Measurements from ENCODE around the gene MYO5C. TPM values are rescaled to one million over a fixed set of nuclear protein-coding genes. Genes with fewer than 3 reads are reported as not detected.

The MYO5C gene
- total RNA-seq, 1 experiment from 2014 or later, result 28.2 TPM

GRCh38 chr15:52328680-52329079, 33.1 kb upstream of the MYO5C start:
- H3K27ac ChIP-seq (ENCODE audit: low read length), result no peak overlapping the region
- H3K36me3 ChIP-seq (ENCODE audit: control insufficient read depth, insufficient read depth, low read length), result no peaks in the 10 kb centered on the region; the same call in 1 of the 2 replicates
- intact Hi-C loops (cut with micrococcal nuclease; ENCODE audit: unreplicated experiment), result no loop called here
- DNase-seq (ENCODE audit: low read depth, low spot score) (no peak), ATAC-seq (no peak)
- 0 out of 2 replicates have a peak, but pooled peaks cover 6% of the 10 kb centered on the region for H3K4me1 ChIP-seq (ENCODE audit: control insufficient read depth, insufficient read depth, low read length)
- in situ Hi-C loops (cut with HindIII; ENCODE audit: low pct_unique_long_range_greater_than_20kb, low sequenced_read_pairs), result no loop called here
- H3K4me3 ChIP-seq (ENCODE audit: low read depth in 2 of 2, low read length in 2 of 2), result no peak overlapping the region
- ChIA-PET POLR2A (no interaction called here), CTCF (no interaction called here)
- no peaks in the 10 kb centered on the region for H3K9me3 ChIP-seq (ENCODE audit: control insufficient read depth, insufficient read depth, low read depth, low read length)
- TF ChIP-seq SIN3A (IDR thresholded peaks at IDR 0.05; ENCODE audit: borderline replicate concordance, insufficient read depth, low read depth, low read length), result no peak
- TF ChIP-seq POLR2AphosphoS5 (IDR thresholded peaks at IDR 0.05; ENCODE audit: low read depth, low read length), result no peak
- TF ChIP-seq CTCF (IDR thresholded peaks at IDR 0.05), result no peak
- TF ChIP-seq TCF7L2 (IDR thresholded peaks at IDR 0.05; ENCODE audit: low read depth, low read length), result no peak
- TF ChIP-seq REST (IDR thresholded peaks at IDR 0.05; ENCODE audit: insufficient read depth in 1 of 2, low read depth in 2 of 2, low read length in 1 of 2), result no peak
- H3K27me3 ChIP-seq (ENCODE audit: control insufficient read depth, insufficient read depth, low read length), result no peaks in the 10 kb centered on the region
- no TSS peak for BruUV-seq (replicated peaks)

- Histone ChIP-seq H3K4me3 (ENCODE audit: low read depth in 2 of 2, low read length in 2 of 2) (no peak overlapping the region), H3K27ac (ENCODE audit: low read length) (no peak overlapping the region), H3K36me3 (ENCODE audit: control insufficient read depth, insufficient read depth, low read length) (peaks cover 4% of the 10 kb centered on the region; the same call in 1 of the 2 replicates), H3K4me1 (ENCODE audit: control insufficient read depth, insufficient read depth, low read length) (0 out of 2 replicates have a peak, but pooled peaks cover 4% of the 10 kb centered on the region), H3K9me3 (ENCODE audit: control insufficient read depth, insufficient read depth, low read depth, low read length) (no peaks in the 10 kb centered on the region), H3K27me3 (ENCODE audit: control insufficient read depth, insufficient read depth, low read length) (no peaks in the 10 kb centered on the region)
- no TSS peak for BruUV-seq (replicated peaks)
- POLR2A ChIA-PET, result no interaction called here
- intact Hi-C loops (cut with micrococcal nuclease; ENCODE audit: unreplicated experiment) (no loop called here), in situ Hi-C loops (cut with HindIII; ENCODE audit: low pct_unique_long_range_greater_than_20kb, low sequenced_read_pairs) (no loop called here)
- DNase-seq (ENCODE audit: low read depth, low spot score), result no peak
- CTCF ChIA-PET, result no interaction called here
- TF ChIP-seq TCF7L2 (IDR thresholded peaks at IDR 0.05; ENCODE audit: low read depth, low read length) (no peak), POLR2AphosphoS5 (IDR thresholded peaks at IDR 0.05; ENCODE audit: low read depth, low read length) (no peak), SIN3A (IDR thresholded peaks at IDR 0.05; ENCODE audit: borderline replicate concordance, insufficient read depth, low read depth, low read length) (no peak), CTCF (IDR thresholded peaks at IDR 0.05) (no peak), REST (IDR thresholded peaks at IDR 0.05; ENCODE audit: insufficient read depth in 1 of 2, low read depth in 2 of 2, low read length in 1 of 2) (no peak)
- ATAC-seq, result no peak
Observed at GRCh38 chr15:52326756-52327155, 31.2 kb upstream of the MYO5C start.

All from Panc1 (cell line).